Neural crest cell (in vitro differentiated cells): Measurements from ENCODE around the gene TBX20. TPM values are rescaled to one million over a fixed set of nuclear protein-coding genes. Genes with fewer than 3 reads are reported as not detected.
A peak's percentile ranks its signal among the peaks of the same experiment; 100 is the strongest.
"Not testable (repeated sequence)": the region's sequence is repeated elsewhere in the genome, so short reads cannot be mapped to it uniquely, and the experiment has no call there.

Experiments
- DNase-seq: peaks from one replicate; pipeline ENCODE4 v3.0.0; 2021; ENCODE audit warnings: low read depth, mixed read lengths, low spot score
- H3K27ac Mint-ChIP-seq: one replicate; pipeline ENCODE4 v1.8.0; 2021; ENCODE audit warnings: mild to moderate bottlenecking, mixed read lengths; ENCODE audit not compliant: unreplicated experiment
- H3K27me3 Mint-ChIP-seq: 2 replicates; pipeline ENCODE4 v1.8.0; 2021; ENCODE audit warnings: low read depth, mild to moderate bottlenecking, mixed read lengths
- H3K36me3 Mint-ChIP-seq: 2 replicates; pipeline ENCODE4 v1.8.0; 2021; ENCODE audit warnings: low read depth, mild to moderate bottlenecking, mixed read lengths
- H3K4me1 Mint-ChIP-seq: 2 replicates; pipeline ENCODE4 v1.8.0; 2021; ENCODE audit warnings: mixed read lengths
- H3K4me3 Mint-ChIP-seq: one replicate; pipeline ENCODE4 v1.8.0; 2021; ENCODE audit warnings: mild to moderate bottlenecking, mixed read lengths
- H3K9me3 Mint-ChIP-seq: 2 replicates; pipeline ENCODE4 v1.8.0; 2021; ENCODE audit warnings: mixed read lengths
- total RNA-seq: library from RNA; stranded (reverse); gene quantifications from 2 replicates; pipeline ENCODE4 v1.2.1, GENCODE V29; 2021
- TF ChIP-seq, protein P1 (sequence below): fragments of 200-600 bp; sonication (generic); conservative IDR thresholded peaks from 2 replicates; pipeline ENCODE4 v1.5.0; 2021; ENCODE audit warnings: antibody characterized with exemption, mild to moderate bottlenecking

TBX20 gene
- total RNA-seq, 1 donor from 2014 or later, result 4.6 TPM

DNA sequence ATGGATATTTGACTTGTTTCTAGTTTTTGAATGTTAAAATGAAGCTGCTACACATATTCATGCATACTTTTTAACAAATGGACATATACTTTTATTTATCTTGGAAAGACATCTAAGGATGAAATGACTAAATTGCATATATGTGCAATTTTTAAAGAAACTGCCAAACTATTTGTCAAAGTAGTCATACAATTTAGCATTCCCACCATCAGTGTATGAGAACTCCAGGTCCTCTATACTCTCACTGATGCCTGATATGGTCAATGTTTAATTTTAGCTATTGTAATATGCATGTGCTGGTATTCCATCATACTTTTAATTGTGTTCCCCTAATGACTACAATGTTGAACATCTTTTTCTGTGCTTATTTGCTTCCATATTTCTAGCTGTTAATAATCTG lies 47.0 kb downstream of the TBX20 start:
- H3K4me1 Mint-ChIP-seq, H3K9me3 Mint-ChIP-seq, H3K36me3 Mint-ChIP-seq, DNase-seq, H3K27ac Mint-ChIP-seq, H3K27me3 Mint-ChIP-seq, H3K4me3 Mint-ChIP-seq: not testable (repeated sequence)

DNA sequence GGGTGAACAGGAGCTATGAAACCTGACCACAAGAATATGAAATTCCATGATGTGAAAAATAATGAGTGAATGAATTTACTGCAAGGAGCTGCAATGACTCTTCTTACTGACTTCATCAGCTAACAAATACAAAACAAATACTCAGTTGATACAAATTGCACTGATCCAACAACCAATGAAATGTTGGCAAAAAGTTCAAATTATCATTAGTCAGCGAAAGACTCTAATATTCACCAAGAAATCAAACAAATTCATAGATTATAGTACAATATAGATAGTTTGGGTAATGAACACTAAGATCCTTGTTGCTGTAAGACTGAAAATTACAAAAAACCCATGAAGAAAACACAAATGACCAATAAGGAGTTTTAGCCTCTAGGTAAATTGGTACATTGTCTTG lies 49.0 kb downstream of the TBX20 start:
- not testable (repeated sequence) for H3K4me1 Mint-ChIP-seq, DNase-seq, H3K4me3 Mint-ChIP-seq, H3K9me3 Mint-ChIP-seq, H3K27ac Mint-ChIP-seq, H3K36me3 Mint-ChIP-seq, H3K27me3 Mint-ChIP-seq

DNA sequence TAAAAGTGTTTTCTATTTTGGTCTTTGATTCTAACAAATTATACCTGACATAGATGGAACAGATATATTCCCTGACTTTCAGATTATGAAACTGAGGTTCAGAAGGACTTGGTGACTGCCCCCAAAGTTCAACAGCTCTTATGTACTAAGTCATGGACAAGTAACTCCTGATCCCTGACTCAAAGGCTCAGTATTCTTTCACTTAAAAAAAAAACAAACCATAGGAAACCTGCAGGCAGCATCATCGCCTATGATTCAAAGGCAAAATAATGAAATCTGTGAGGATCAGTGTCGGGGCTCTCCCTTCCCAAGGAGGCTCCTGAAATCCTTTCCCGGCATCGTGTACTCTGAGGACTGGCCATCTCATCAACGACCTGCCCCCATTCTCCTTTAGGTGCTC lies 49.9 kb downstream of the TBX20 start:
- not testable (repeated sequence) for H3K36me3 Mint-ChIP-seq, H3K27me3 Mint-ChIP-seq, H3K9me3 Mint-ChIP-seq, H3K27ac Mint-ChIP-seq, H3K4me1 Mint-ChIP-seq, H3K4me3 Mint-ChIP-seq, DNase-seq

DNA sequence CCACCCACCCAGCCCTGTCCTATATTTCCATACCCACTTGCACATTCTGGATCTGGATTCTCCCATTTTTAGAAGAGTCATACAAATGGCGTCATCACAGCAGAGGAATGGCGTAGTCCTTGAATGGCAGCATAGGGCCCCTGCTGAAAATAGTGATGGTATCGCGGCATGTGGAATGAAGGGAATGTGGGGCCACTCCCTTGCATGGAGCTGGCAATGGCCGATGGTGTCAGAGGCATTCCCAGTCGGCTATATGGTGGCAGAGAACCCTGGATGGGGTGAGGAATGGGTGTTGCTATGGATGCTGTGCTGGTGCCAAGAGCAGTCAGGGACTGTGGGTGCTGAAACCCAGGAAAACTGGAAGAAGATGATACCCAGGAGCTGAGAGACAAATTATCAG lies 51.5 kb downstream of the TBX20 start:
- not testable (repeated sequence) for H3K36me3 Mint-ChIP-seq, H3K9me3 Mint-ChIP-seq, H3K4me3 Mint-ChIP-seq, H3K4me1 Mint-ChIP-seq, DNase-seq, H3K27ac Mint-ChIP-seq, H3K27me3 Mint-ChIP-seq

DNA sequence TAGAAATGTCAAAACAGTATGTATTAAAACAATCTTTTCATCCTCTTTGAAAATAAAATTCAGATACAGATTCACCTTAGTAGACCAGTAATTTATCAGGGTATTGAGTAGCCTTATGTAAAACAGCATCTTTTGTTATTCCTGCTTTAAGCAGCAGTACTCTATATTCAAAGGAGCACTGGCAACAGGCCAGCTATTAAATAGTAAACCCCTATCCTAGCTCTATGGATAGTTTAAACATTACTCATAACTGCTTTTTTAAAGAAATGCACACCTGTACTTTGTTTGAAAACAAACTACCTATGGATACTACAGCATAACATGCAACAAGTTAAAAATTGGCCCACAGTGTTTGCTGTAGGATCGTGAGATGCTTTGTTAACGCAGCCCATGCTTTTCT lies 53.7 kb downstream of the TBX20 start:
- H3K4me3 Mint-ChIP-seq, H3K4me1 Mint-ChIP-seq, DNase-seq, H3K9me3 Mint-ChIP-seq, H3K27ac Mint-ChIP-seq, H3K36me3 Mint-ChIP-seq, H3K27me3 Mint-ChIP-seq: not testable (repeated sequence)

DNA sequence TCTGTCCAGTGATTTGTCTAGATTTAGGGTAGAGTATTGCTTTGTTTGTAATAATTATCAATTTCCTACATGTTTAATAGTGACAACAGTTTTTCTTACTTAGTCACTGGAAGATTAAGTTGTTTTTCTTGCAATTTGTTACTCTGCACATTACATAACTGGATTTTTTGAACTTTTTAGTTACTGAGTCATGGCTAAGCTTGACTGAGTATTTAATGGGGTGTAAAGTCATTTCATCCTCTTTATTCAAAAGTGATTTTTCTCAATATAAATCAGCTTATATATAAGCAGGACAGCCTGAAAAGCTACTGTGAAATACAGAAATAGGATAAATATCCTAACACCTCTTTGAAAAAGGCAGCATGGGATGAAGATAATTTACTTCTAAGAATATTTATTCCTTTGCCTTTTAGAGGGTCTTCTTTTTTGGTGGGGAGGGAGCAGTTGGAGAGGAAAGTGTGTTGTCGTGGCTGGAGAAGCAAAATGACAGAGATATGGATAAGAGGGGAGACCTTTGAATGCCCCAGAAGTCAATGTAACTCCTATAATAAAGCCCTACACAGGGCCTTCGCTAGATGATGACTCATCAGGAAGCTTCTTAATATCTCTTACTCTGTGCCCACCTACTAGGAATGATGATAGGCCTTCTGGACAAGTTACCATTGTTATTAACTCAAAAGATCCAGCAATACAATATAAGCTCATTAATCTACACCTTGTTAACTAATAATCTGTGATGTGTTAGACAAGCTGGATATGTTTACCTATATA lies 55.3 kb downstream of the TBX20 start:
- not testable (repeated sequence) for H3K4me1 Mint-ChIP-seq, H3K27ac Mint-ChIP-seq, H3K9me3 Mint-ChIP-seq, H3K4me3 Mint-ChIP-seq, H3K27me3 Mint-ChIP-seq, H3K36me3 Mint-ChIP-seq, DNase-seq

DNA sequence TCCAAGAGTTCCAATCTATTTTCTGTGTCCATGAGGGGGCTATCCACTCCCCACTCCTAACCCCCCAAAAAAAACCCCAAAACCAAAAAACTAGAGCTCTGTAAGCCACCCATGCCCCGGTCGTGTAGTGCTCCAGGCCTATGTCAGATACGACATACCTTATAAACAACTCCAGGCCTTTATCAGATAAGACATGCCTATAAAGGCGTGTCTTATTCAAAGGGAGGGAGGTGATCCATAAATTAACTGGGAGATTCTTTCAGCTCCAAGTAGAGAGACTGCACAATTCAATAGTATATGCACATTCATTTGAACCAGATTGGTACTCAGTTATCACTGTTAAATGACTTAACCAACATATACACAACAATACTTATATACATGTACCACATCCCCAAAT lies 62.3 kb downstream of the TBX20 start:
- not testable (repeated sequence) for H3K27ac Mint-ChIP-seq, H3K9me3 Mint-ChIP-seq, H3K4me3 Mint-ChIP-seq, H3K4me1 Mint-ChIP-seq, DNase-seq, H3K36me3 Mint-ChIP-seq
- H3K27me3 Mint-ChIP-seq, result peaks cover 38% of the 10 kb centered on the region

DNA sequence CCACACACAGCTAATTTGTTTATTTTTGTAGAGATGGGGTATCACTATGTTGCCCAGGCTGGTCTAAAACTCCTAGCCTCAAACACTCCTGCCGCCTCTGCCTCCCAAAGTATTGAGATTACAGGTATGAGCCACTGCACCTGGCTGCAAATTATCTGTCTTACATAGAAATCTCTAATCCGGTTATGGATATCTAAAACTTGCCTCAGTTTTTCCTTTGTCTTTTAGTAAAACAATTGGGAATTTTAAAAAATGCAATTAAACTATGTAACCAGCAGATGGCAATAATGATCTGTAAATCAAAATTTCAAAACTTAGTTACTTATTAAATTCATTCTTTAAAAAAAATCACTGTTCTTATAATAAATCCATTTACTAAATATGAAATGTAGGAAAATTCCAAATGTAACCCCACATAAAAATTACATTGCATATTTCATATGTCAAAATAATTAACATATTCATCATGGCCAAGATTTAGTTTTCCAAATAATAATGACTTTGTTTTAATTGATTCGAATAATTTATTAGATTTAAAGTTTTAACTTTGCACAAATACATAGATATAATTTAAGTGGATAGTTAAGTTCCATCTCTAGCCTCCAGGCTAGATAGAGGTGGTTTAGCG lies 63.6 kb downstream of the TBX20 start:
- DNase-seq, H3K4me3 Mint-ChIP-seq: not testable (repeated sequence)
- TF ChIP-seq, protein P1, sequence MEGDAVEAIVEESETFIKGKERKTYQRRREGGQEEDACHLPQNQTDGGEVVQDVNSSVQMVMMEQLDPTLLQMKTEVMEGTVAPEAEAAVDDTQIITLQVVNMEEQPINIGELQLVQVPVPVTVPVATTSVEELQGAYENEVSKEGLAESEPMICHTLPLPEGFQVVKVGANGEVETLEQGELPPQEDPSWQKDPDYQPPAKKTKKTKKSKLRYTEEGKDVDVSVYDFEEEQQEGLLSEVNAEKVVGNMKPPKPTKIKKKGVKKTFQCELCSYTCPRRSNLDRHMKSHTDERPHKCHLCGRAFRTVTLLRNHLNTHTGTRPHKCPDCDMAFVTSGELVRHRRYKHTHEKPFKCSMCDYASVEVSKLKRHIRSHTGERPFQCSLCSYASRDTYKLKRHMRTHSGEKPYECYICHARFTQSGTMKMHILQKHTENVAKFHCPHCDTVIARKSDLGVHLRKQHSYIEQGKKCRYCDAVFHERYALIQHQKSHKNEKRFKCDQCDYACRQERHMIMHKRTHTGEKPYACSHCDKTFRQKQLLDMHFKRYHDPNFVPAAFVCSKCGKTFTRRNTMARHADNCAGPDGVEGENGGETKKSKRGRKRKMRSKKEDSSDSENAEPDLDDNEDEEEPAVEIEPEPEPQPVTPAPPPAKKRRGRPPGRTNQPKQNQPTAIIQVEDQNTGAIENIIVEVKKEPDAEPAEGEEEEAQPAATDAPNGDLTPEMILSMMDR, result peak; percentile 56

DNA sequence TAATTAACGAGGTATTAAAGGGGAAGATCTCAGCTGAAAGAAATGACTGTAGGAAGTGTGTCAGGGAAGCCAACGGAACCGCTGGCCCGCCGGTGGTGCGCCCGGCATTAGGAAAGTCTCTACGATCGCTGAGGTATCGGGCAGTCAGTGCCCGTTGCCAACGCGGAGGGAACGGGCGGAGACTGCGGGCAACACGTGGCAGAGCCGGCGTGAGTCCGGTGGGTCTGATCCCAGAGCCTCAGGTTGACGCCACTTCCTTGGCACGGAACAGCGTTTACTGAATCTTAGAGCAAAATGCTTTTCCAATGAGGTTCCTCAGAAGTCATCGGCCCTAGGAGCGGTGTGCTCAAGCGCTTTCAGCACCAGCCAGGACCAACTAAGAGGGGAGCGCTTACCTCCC lies 67.1 kb downstream of the TBX20 start:
- Mint-ChIP-seq H3K4me1 (peaks cover 14% of the 10 kb centered on the region), H3K4me3 (peak overlapping the region; percentile 76), H3K27me3 (peaks cover 61% of the 10 kb centered on the region)
- H3K36me3 Mint-ChIP-seq, H3K27ac Mint-ChIP-seq, H3K9me3 Mint-ChIP-seq: not testable (repeated sequence)
- DNase-seq, result peak; percentile 3

More for the DNA sequence above, 63.6 kb downstream of the TBX20 start:
- Mint-ChIP-seq H3K4me1 (peaks cover 10% of the 10 kb centered on the region), H3K27me3 (peaks cover 51% of the 10 kb centered on the region)
- not testable (repeated sequence) for H3K9me3 Mint-ChIP-seq, H3K27ac Mint-ChIP-seq, H3K36me3 Mint-ChIP-seq
